Activated gamma-delta T cell treated with anti-CD3 and anti-CD28 coated beads, Interleukin-2, amount 50 U/mL, for 16 hours (primary cell): ENCODE measurements around the gene ADAMTS18.
"Not testable (repeated sequence)": the region's sequence is repeated elsewhere in the genome, so short reads cannot be mapped to it uniquely, and the experiment has no call there.

ENCODE experiments used
- DNase-seq: peaks from one replicate; pipeline ENCODE4 v3.0.0-alpha.2; 2020; ENCODE audit warnings: low read depth

Gene ADAMTS18

DNA sequence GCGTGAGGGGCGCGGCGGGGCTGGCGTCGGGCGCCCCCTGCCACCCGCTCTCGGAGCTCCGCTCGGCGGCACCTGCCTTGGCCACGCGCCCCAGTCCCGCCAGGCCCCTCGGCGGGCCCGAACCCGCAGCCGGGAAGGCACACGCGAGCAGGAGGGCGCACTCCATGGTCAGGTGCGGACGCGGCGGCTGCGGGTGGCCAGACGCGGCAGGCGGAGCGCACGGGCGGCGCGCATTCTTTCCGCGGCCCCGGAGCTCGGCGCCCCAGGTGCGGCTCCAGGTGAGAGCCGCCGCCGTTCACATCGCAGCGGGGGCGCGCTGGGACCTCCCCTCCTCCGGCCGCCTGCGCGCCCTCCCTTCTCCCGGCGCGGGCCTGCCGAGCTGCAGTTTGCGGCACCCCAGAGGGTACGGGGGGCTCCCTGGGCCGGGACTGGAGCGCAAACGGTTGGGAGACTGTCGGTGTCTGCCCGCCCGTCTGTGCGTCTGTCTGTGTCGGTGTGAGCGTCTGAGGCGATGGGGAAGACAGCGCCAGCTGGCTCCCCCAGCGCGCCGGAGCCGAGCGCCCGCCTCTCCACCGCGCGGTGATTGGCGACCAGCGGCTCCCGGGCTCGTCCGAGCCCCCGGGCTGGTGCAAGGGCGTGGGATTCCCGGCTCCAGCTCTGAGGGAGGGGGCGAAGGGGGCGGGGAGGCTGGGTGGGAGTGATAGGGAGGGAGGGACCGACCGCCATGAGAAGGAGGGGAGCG is at the start of gene ADAMTS18:
TSS of gene ADAMTS18 (minus strand) at position 505 of the 742 bp plus-strand sequence. CDS start at position 166, 339 bp downstream.
- DNase-seq, result no peak

DNA sequence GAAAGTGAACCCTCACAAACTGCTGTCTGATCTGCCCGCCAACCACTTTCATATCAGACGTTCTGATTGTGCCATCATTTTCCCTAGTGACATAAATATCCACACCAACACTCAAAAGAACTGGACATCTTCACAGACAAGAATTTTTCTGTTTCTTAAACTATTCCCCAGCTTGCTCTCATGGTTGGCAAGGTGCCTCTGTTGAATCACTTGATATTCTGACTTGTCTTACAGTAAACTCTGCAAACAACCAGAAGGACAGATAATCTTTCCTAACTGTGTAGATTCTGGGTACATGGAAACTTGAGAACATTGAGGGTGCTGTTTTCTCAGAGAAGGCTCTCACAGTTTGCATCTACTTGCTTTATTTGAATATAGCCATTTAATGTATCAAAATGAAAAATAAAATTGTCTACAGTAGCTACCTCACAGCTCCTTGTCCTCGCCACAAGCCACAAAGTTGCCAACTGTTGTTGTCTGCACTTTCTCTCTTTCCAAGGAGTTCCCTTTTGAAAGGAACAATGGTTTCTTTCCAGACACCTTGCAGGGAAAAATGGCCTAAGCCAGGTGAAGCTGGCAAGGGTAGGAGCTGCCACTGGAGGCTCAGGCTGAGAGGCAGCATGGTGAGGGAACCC is 46.0 kb upstream of the ADAMTS18 start:
- no peak for DNase-seq

GRCh38 chr16:77472262-77472661 is 37.4 kb upstream of the ADAMTS18 start:
- no peak for DNase-seq

DNA sequence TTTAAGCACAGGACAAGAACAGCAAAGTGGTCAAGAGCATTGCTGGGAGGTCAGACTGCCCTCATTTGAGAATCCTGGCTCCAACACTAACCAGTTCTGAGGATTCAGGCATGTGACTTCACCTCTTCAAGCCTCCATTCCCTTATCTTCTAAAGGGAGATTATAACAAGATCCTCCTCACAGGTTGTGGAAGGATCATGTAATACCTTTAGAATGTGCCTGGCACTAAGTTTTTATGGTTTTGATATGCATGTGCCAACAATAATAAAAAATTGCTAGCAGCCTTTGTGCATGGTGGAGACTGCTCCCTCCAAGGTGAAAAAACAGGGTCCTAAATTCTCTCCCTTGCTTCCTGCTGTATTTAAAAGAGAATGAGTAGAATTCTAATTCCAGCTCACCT is 36.0 kb upstream of the ADAMTS18 start:
- no peak for DNase-seq

DNA sequence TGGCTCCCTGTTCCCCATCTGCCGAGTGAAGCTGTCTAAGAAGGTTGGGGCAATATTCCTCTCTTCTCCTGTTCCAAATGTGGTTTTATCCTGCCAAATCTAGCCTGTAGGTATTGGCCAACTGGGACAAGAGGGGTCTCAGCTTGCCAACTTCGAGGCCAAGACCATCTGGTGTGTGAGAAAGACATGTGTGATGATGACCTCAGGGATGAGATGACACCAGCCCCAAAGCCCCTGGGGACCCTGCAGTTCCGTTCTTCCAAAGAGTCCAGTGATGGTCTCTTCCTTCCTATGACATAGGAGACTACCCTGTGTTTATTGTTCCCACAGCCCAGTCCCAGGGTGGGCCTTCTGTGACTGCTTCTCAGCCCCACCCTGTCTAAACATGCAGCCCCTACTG is 34.8 kb upstream of the ADAMTS18 start:
- no peak for DNase-seq

- no peak for DNase-seq
Observed at GRCh38 chr16:77468831-77469230, 34.0 kb upstream of the ADAMTS18 start.

GRCh38 chr16:77467821-77468335 is 33.0 kb upstream of the ADAMTS18 start:
- no peak for DNase-seq

DNA sequence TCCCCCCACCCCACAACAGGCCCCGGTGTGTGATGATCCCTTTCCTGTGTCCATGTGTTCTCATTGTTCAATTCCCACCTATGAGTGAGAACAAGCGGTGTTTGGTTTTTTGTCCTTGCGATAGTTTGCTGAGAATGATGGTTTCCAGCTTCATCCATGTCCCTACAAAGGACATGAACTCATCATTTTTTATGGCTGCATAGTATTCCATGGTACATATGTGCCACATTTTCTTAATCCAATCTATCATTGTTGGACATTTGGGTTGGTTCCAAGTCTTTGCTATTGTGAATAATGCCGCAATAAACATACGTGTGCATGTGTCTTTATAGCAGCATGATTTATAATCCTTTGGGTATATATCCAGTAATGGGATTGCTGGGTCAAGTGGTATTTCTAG is 28.8 kb upstream of the ADAMTS18 start:
- not testable (repeated sequence) for DNase-seq

DNA sequence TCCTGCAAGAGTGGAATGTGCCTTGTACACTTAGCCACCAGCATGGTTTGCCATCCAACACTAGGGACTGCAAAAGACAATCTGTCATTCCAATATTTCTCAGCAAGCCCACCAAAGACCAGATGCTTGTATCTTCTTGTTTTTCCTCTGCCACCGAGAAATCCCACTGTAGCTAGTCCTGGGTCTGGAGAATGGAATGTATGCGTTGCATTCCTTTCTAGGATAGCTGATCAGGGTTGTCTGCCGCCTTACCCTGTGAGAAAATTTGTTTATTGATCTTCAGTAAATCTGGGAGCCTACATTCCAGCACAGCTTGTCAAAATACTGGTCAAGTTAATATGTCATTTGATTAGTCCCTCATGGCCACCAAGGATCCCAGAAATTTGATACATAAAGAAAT is 28.1 kb upstream of the ADAMTS18 start:
- no peak for DNase-seq

GRCh38 chr16:77459534-77460254 is 24.9 kb upstream of the ADAMTS18 start:
- no peak for DNase-seq

GRCh38 chr16:77457046-77457445 is 22.2 kb upstream of the ADAMTS18 start:
- no peak for DNase-seq

- DNase-seq, result no peak
Observed at GRCh38 chr16:77452243-77452642, 17.4 kb upstream of the ADAMTS18 start.

GRCh38 chr16:77450790-77451487 is 16.1 kb upstream of the ADAMTS18 start:
- DNase-seq, result no peak

DNA sequence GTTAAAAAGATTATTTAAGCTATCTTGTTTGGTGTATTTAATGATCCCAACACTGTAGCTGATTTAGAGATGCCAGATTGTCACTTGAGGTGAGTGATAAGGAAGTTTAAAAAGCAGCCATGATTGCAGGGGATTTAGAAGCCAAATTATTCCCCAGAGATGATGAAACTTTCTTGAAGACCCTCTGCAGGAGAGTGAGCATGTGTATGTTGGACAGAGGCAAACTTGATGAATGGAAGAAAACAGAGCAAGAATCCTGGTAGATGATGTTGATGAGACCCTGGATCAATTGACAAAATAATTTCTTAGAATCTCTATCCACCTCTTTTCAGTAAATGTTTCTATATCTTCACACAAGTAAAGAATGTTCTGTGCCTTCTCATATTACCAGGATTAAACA is 14.4 kb upstream of the ADAMTS18 start:
- DNase-seq, result no peak

DNA sequence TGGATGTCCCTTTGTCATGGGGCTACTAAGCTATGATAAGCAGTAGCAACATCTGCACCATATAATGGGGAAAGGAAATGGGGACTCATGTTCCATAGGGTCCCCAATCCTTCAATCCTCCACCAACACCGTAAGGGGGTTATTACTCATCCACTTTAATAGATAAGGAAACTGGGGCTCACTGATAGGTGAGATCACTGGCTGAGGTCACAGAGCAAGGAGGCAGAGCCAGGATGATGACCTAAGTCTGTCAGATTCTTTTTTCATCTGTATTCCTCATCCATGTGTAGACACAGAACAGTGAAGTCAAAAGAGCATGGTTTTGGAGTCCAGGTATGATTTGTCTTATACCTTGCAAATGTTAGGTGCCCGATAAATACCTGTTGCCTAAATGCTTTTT is 10.5 kb upstream of the ADAMTS18 start:
- DNase-seq, result no peak

GRCh38 chr16:77444147-77444460 is 9.3 kb upstream of the ADAMTS18 start:
- DNase-seq, result no peak

DNA sequence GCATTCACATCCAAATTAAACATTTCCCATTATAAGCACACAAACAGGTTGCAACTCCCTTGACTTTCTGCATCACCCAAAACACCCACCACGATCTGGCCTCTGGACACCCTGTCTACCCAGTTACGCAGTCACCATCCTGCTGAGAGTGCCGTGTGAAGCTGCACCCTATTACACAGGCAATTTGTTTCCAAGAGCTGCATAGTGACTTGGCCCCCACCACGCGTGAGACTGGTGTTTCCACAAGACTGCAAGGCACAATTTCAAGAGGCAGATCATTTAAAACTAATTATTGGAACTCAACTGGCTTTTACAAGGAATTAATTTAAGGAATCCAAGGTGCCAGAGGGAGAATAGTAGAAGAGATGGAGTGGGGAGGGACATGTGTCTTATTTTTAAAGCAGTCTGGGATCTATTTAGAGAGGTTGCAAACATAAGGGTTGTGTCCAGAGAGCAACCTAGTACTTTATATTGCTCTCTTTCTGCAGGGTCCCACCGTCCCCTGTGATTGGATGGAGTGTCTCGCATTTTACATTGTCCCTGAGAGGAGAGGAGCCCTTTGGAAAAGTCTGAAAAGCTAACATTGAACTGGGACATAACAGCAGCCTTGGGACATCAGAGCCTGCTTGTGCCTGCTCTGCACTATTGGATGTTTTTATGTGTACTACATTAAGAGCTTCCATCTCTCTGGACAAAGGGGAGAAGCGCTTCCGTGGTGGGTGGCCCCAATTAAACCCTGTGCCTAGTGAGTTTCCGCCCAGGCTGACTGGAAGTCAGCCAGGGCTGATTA is 8.7 kb upstream of the ADAMTS18 start:
- no peak for DNase-seq

- DNase-seq, result no peak
Observed at GRCh38 chr16:77442078-77442477, 7.2 kb upstream of the ADAMTS18 start.

GRCh38 chr16:77439106-77439505 is 4.3 kb upstream of the ADAMTS18 start:
- DNase-seq, result no peak

GRCh38 chr16:77437859-77438258 is 3.0 kb upstream of the ADAMTS18 start:
- no peak for DNase-seq

DNA sequence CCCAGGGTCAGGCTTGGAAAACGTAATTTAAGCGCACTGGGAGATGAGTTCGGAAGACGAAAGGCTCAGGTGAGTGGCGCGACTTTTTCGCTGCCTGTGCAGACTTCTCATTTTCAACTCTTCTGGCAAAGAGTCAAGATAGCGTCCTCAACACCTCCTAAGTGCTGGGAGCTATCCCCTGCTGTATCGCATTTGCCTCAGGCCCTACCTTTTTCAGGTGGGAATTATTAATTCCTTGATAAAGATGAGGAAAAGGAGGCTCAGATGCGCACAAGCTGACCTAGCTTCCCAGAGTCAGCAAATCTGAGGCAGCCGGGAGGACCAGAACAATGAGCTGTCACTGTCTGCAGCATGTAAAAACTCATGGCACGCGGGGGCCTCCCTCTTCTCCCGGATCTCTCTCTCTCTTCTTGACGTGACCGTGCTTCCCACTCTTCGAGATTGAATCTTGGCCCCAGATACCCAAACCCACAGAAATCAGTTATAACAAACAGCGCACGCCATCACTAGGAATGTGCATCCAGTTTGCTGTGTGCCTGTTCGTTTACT is 512 bp upstream of the ADAMTS18 start:
- DNase-seq, result no peak
